Colonic mucosa (tissue), 4 donors: Measurements from ENCODE around the gene FAM76A. TPM values are rescaled to one million over a fixed set of nuclear protein-coding genes. Genes with fewer than 3 reads are reported as not detected.
"Not testable (repeated sequence)": the region's sequence is repeated elsewhere in the genome, so short reads cannot be mapped to it uniquely, and the experiment has no call there.

ENCODE experiments used
- DNase-seq: peaks from one replicate; pipeline ENCODE4 v3.0.0-alpha.2; 2020
- H3K27ac ChIP-seq: fragments of 200-600 bp; one replicate; pipeline ENCODE4 v1.8.0; 2021
- H3K27me3 ChIP-seq: fragments of 200-600 bp; one replicate; pipeline ENCODE4 v1.8.0; 2021
- H3K36me3 ChIP-seq: fragments of 200-600 bp; one replicate; pipeline ENCODE4 v1.8.0; 2021
- H3K4me1 ChIP-seq: fragments of 200-600 bp; one replicate; pipeline ENCODE4 v1.8.0; 2021; ENCODE audit warnings: mild to moderate bottlenecking
- H3K4me3 ChIP-seq: fragments of 200-600 bp; one replicate; pipeline ENCODE4 v1.8.0; 2021
- H3K9ac ChIP-seq, 2 donors: one replicate each; pipeline ENCODE4 v1.7.0; 2013; ENCODE audit warnings: control low read depth in 2 of 2, low read depth in 2 of 2, low read length in 2 of 2
- H3K9me3 ChIP-seq: fragments of 200-600 bp; one replicate; pipeline ENCODE4 v1.8.0; 2021
- CTCF ChIP-seq: fragments of 200-600 bp; IDR thresholded peaks from one replicate; pipeline ENCODE4 v1.8.0; 2022; ENCODE audit warnings: antibody characterized with exemption, mild to moderate bottlenecking
- intact Hi-C: fragments of 100-400 bp; cut with DNase I; formaldehyde crosslinking; loops from one replicate; pipeline ENCODE4 v1.14.1; 2022
- total RNA-seq, 2 donors: library from RNA; stranded (reverse); fragmentation: NEBNext Ultra II Directional in 1 of 2; extraction: Animal tissue kit (Norgen Biotek cat#: 25700) in 1 of 2; gene quantifications; one replicate each; pipeline ENCODE4 v1.2.1, GENCODE V29; 2021
- donor health status: healthy.
- donor health status: DM: no; HTN: no; CAD: no.
- donor health status: DM: no; HTN: no; CAD: no.

The FAM76A gene
- total RNA-seq, 2 donors from 2014 or later, result 10.5 to 11.3 TPM

GRCh38 chr1:27784700-27785099 lies 58.9 kb downstream of the FAM76A start:
- no peak for TF ChIP-seq CTCF
- intact Hi-C loops, result no loop called here
- H3K27ac ChIP-seq, result no peak overlapping the region
- no peak overlapping the region for H3K4me3 ChIP-seq
- no peaks in the 10 kb centered on the region for H3K36me3 ChIP-seq
- H3K9me3 ChIP-seq, result no peaks in the 10 kb centered on the region
- no peak overlapping the region for H3K9ac ChIP-seq
- H3K4me1 ChIP-seq, result no peaks in the 10 kb centered on the region
- no peaks in the 10 kb centered on the region for H3K27me3 ChIP-seq
- DNase-seq, result no peak

GRCh38 chr1:27785781-27786455 lies 60.2 kb downstream of the FAM76A start:
- H3K27ac ChIP-seq, result peak overlapping the region; percentile 51

GRCh38 chr1:27787895-27788294 lies 62.1 kb downstream of the FAM76A start:
- no peak overlapping the region for H3K27ac ChIP-seq
- no peaks in the 10 kb centered on the region for H3K9me3 ChIP-seq
- no peaks in the 10 kb centered on the region for H3K4me1 ChIP-seq
- peaks cover 3% of the 10 kb centered on the region for H3K36me3 ChIP-seq
- no peak for TF ChIP-seq CTCF
- DNase-seq, result no peak
- H3K27me3 ChIP-seq, result no peaks in the 10 kb centered on the region
- intact Hi-C loops, result no loop called here
- no peak overlapping the region for H3K9ac ChIP-seq
- no peak overlapping the region for H3K4me3 ChIP-seq

More at GRCh38 chr1:27785781-27786455, 60.2 kb downstream of the FAM76A start:
- Histone ChIP-seq H3K36me3 (peaks cover 3% of the 10 kb centered on the region), H3K27me3 (no peaks in the 10 kb centered on the region), H3K4me3 (no peak overlapping the region), H3K4me1 (no peaks in the 10 kb centered on the region), H3K9ac (peak overlapping the region in 1 of 2 donors; percentile 12), H3K9me3 (no peaks in the 10 kb centered on the region)
- TF ChIP-seq CTCF, result no peak
- intact Hi-C loops, result no loop called here
- peak; percentile 56 for DNase-seq

GRCh38 chr1:27789540-27790041 lies 63.8 kb downstream of the FAM76A start:
- Histone ChIP-seq H3K9me3 (no peaks in the 10 kb centered on the region), H3K36me3 (peaks cover 9% of the 10 kb centered on the region), H3K4me3 (no peak overlapping the region), H3K27me3 (no peaks in the 10 kb centered on the region), H3K9ac (no peak overlapping the region), H3K4me1 (no peaks in the 10 kb centered on the region), H3K27ac (no peak overlapping the region)
- no peak for TF ChIP-seq CTCF
- intact Hi-C loops, result no loop called here
- DNase-seq, result no peak

- H3K27me3 ChIP-seq, H3K4me1 ChIP-seq, H3K27ac ChIP-seq, H3K9ac ChIP-seq, DNase-seq, H3K9me3 ChIP-seq, H3K36me3 ChIP-seq, intact Hi-C loops, H3K4me3 ChIP-seq: not testable (repeated sequence)
Observed at GRCh38 chr1:27790270-27790669, 64.5 kb downstream of the FAM76A start.

- Histone ChIP-seq H3K9ac (no peak overlapping the region), H3K36me3 (peaks cover 5% of the 10 kb centered on the region), H3K9me3 (no peaks in the 10 kb centered on the region), H3K4me1 (no peaks in the 10 kb centered on the region), H3K27ac (no peak overlapping the region), H3K27me3 (no peaks in the 10 kb centered on the region), H3K4me3 (no peak overlapping the region)
- intact Hi-C loops, result no loop called here
- no peak for DNase-seq
- no peak for TF ChIP-seq CTCF
Observed at GRCh38 chr1:27795601-27796000, 69.8 kb downstream of the FAM76A start.
